ENCODE measurements around the gene C19orf47. TPM values are rescaled to one million over a fixed set of nuclear protein-coding genes. Genes with fewer than 3 reads are reported as not detected.
A peak's percentile ranks its signal among the peaks of the same experiment; 100 is the strongest.

The C19orf47 gene
- total RNA-seq, 2 donors from 2014 or later = 20.7 to 24.8 TPM

DNA sequence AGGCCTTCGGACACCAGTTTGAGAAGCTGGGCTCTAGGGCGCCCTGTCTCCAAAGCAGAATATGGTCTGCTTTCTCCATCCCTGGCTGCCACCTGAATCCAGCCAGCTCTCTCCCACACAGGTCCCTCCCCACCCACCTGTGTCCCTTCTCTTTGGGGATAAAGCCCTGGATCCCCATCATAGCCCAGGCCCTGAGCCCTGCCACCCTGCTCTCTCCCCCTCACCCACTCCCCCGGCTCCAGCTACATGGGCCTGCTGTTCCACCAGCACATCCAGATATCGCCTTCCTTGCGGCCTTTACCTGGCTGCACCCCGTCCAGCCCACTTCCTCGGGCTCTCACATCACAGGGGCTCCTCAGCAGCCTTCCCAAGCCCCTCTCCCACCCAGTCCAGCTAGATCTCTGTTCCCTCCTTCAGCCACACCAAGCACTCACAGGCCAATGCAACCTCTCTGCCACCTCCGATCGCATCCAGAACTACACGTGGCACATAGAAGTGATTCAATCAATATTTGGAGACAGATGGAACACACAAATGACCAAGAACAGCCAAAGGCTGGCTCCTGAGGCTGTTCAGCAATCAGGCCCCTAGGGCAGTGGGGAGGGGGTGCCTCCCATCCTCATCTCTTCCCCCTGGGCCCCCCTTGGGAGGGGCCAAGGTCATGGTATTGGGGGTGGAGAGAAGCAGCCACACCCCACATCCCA lies 70.7 kb downstream of the C19orf47 start:
- Mint-ChIP-seq H3K9me3 (no peaks in the 10 kb centered on the region), H3K4me3 (no peak overlapping the region), H3K4me1 (ENCODE audit: low read depth) (peaks cover 64% of the 10 kb centered on the region), H3K27ac (peak overlapping the region; percentile 27), H3K27me3 (ENCODE audit: low read depth) (no peaks in the 10 kb centered on the region), H3K36me3 (ENCODE audit: insufficient read depth in 2 of 2) (no peaks in the 10 kb centered on the region)
- DNase-seq (no peak), ATAC-seq (replicated peaks in 1 of 2) (no peak)

DNA sequence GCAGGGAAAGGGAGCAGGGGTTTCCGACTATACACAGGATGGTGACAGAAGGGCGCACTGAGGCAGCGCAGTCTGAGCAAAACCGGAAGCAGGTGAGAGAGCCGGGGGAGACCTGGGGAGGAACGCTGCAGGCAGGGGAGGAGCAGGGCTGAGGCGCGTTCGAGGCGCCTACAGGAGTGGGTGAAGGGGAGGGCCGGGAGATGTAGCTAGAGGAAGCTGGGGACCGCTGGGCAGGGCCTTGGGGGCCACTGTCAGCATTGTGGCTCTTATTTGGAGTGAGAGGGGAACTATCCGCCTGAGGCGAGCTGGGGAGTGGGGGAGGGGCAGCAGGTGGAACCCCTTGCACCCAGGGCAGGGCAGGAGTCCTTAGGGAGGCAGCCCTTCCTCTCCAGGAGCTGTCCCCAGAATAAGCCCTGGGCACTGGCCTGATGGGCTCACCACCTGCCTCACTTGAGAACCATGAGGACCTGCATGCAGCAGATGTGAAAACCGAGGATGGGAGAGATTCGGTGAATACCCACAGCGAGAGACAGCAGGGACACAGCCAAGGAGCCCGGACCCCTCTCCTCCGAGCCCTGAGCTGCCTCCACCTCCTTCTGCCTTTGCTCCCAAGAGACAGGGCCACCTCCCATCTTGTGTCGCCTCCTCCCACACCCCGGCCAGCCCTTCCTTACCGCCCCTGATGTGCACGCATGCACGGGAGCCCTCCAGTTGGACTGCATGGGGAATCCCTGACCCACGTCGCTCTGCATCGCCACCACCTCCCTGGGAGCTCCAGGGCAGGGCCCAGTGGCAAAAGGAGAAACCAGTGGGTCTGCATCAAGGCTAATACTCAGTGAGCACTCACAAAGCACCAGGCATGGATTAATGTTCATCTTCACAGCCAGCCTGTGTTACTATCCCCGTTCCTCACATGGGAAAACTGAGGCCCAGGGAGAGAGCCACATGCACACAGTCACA lies 73.3 kb downstream of the C19orf47 start:
- Mint-ChIP-seq H3K27me3 (ENCODE audit: low read depth) (no peaks in the 10 kb centered on the region), H3K9me3 (no peaks in the 10 kb centered on the region), H3K4me3 (peak overlapping the region; percentile 68 to 75), H3K36me3 (ENCODE audit: insufficient read depth in 2 of 2) (peaks cover 0 to 1% of the 10 kb centered on the region in 2 donors), H3K27ac (peak overlapping the region; percentile 78), H3K4me1 (ENCODE audit: low read depth) (peaks cover 61% of the 10 kb centered on the region)
- ATAC-seq (replicated peaks in 1 of 2) = peak; percentile 70 to 71
- peak; percentile 23 to 37 for DNase-seq

DNA sequence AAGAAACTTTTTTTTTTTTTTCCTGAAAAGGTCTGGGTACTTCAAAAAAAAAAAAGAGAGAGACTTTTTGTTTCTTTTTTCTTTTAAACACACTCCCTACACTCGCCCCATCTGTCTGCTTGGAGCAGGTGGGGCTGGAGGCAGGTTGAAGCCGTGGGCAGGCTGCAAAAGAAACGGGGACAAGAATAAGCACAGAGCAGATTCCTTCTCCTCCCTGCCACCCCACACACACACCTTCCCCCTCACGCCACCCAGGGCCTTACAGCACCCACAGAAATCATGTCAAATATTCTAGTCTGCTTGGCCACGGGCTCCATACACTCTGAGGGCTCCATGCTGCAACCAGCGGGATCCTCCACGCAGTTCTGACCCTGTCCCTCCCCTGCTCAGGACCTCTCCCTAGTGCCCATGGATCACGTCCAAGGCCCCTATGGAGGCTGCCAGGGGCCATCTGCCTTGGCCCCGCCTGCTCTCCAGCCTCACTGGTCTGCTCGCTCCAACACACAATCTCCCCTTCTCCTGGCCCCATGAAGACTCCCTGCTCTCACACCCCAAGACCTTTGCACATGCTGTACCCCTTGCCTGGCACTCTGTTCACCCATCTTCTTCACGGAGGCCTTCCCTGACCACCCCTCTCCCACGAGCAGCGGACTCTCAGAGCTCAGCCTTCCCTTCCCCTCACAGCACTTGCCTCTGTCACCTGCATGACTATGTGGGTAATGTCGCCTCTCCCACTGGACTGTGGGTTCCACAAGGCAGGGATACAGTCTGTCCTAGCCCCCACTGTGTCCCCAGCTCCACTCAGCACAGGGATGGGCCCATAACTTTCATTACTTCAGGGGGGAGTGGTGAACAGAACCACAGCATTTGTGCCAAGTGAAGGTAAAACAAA lies 74.5 kb downstream of the C19orf47 start:
- Mint-ChIP-seq H3K4me1 (ENCODE audit: low read depth) (peaks cover 66% of the 10 kb centered on the region), H3K36me3 (ENCODE audit: insufficient read depth in 2 of 2) (peaks cover 0 to 1% of the 10 kb centered on the region in 2 donors), H3K9me3 (no peaks in the 10 kb centered on the region), H3K4me3 (peak overlapping the region in 1 of 2 donors; percentile 75), H3K27me3 (ENCODE audit: low read depth) (no peaks in the 10 kb centered on the region), H3K27ac (peak overlapping the region; percentile 78)
- ATAC-seq (replicated peaks in 1 of 2) (no peak), DNase-seq (no peak)

DNA sequence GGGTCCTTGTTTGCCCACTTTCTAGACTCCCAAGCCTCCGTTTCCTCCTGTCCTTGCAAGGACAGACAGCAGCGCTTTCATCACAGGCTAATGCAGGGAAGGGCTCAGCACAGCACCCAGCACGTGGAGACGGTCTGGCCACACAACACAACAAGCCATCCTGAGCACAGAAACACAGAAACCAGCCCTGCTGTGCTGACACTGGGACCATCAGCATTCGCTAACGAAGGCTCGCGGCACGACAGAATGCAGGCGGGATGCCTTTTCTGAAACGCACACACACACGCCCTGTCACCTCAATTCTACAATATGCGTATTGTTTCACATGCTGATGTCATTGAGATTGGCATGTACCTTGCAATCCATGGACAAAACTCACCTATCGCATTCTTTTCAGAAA lies 75.9 kb downstream of the C19orf47 start:
- H3K27ac Mint-ChIP-seq = no peak overlapping the region
- no peaks in the 10 kb centered on the region for H3K27me3 Mint-ChIP-seq (ENCODE audit: low read depth)
- peaks cover 0 to 1% of the 10 kb centered on the region in 2 donors for H3K36me3 Mint-ChIP-seq (ENCODE audit: insufficient read depth in 2 of 2)
- H3K9me3 Mint-ChIP-seq = no peaks in the 10 kb centered on the region
- DNase-seq (no peak), ATAC-seq (replicated peaks in 1 of 2) (no peak)
- H3K4me1 Mint-ChIP-seq (ENCODE audit: low read depth) = peaks cover 56% of the 10 kb centered on the region
- H3K4me3 Mint-ChIP-seq = no peak overlapping the region

DNA sequence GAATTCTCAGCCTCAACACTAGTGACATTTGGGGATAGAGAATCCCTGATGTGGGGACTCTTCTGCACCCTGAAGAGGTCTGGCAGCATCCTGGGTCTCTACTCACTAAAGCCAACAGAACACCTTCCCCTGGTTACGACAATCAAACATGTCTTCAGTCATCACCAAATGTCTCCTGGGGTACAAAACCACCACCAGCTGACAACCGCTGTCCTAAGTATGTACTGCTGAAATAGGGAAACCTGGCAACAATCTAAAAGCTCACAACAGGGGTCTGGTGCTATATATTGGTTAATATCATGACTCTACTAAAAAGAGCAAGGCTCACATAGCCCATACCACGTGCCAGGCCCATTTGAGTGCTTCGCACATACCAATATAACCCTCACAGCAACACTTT lies 76.5 kb downstream of the C19orf47 start:
- ATAC-seq (replicated peaks in 1 of 2) (no peak), DNase-seq (no peak)
- peaks cover 52% of the 10 kb centered on the region for H3K4me1 Mint-ChIP-seq (ENCODE audit: low read depth)
- no peak overlapping the region for H3K4me3 Mint-ChIP-seq
- H3K9me3 Mint-ChIP-seq = no peaks in the 10 kb centered on the region
- H3K27me3 Mint-ChIP-seq (ENCODE audit: low read depth) = no peaks in the 10 kb centered on the region
- H3K27ac Mint-ChIP-seq = no peak overlapping the region
- peaks cover 0 to 1% of the 10 kb centered on the region in 2 donors for H3K36me3 Mint-ChIP-seq (ENCODE audit: insufficient read depth in 2 of 2)

DNA sequence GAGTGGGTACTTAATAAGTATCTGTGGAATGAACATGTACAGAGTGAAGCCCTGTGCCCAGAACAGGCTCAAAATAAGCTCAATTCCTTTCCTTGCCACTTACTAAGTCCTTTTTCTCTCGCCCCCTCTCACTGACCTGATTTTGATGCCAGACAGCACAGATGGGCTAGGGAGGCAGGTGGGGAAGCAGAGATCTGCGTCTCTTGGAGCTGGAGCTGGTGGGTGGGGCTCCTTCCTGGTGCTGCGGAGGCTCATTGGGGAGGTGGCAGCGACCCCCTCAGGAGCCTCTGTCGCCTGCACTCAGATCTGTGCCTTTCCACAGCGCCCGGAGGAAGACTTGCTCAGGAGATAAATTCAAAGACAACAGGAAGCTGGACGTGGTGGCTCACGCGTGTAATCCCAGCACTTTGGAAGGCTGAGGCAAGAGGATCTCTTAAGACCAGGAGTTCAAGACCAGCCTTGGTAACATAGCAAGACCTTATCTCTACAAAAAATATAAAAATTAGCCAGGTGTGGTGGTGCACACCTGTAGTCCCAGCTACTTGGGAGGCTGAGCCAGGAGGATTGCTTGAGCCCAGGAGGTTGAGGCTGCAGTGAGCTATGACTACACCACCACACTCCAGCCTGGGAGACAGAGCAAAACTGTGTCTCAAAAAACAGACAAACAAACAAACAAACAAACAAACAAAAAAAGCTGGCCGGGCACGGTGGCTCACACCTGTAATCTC lies 77.7 kb downstream of the C19orf47 start:
- Mint-ChIP-seq H3K27ac (no peak overlapping the region), H3K4me1 (ENCODE audit: low read depth) (peaks cover 52% of the 10 kb centered on the region), H3K27me3 (ENCODE audit: low read depth) (no peaks in the 10 kb centered on the region), H3K36me3 (ENCODE audit: insufficient read depth in 2 of 2) (peaks cover 0 to 1% of the 10 kb centered on the region in 2 donors), H3K4me3 (no peak overlapping the region), H3K9me3 (no peaks in the 10 kb centered on the region)
- ATAC-seq (replicated peaks in 1 of 2) (no peak), DNase-seq (no peak)

Other genes with a start within 250 kb of the C19orf47 start
- 10 to 100 TPM; 12.7 to 22.0 TPM for gene MAP3K10, start 157.0 kb downstream of the C19orf47 start, total RNA-seq
- not detected for gene TTC9B, start 130.0 kb downstream of the C19orf47 start, total RNA-seq
- gene CCNP, start 121.7 kb downstream of the C19orf47 start, total RNA-seq = 1 to 10 TPM in 1 of 2 donors, under 1 TPM in 1; 0.81 to 1.2 TPM
- gene AKT2, start 63.1 kb downstream of the C19orf47 start, total RNA-seq = 100 to 1,000 TPM; 190 to 197 TPM
- 100 to 1,000 TPM in 1 of 2 donors, 10 to 100 TPM in 1; 99.8 to 102 TPM for gene PLD3, start 298 bp upstream of the C19orf47 start, total RNA-seq
- gene HIPK4, start 41.8 kb upstream of the C19orf47 start, total RNA-seq = under 1 TPM in 1 of 2 donors, not detected in 1; 0.12 TPM
- 1 to 10 TPM; 3.4 to 3.7 TPM for gene PRX, start 65.0 kb upstream of the C19orf47 start, total RNA-seq
- 10 to 100 TPM; 12.9 to 16.9 TPM for gene SERTAD1, start 77.6 kb upstream of the C19orf47 start, total RNA-seq
- gene SERTAD3, start 95.9 kb upstream of the C19orf47 start, total RNA-seq = 10 to 100 TPM; 12.6 to 16.3 TPM
- 10 to 100 TPM; 40.7 to 51.0 TPM for gene BLVRB, start 117.3 kb upstream of the C19orf47 start, total RNA-seq
- gene SPTBN4, start 118.6 kb upstream of the C19orf47 start, total RNA-seq = 1 to 10 TPM; 2.2 to 4.8 TPM
- gene SHKBP1, start 228.5 kb upstream of the C19orf47 start, total RNA-seq = 100 to 1,000 TPM; 145 to 152 TPM